PC-9 (cell line): ENCODE results near the gene ANKRD16.

ENCODE experiments used
- CTCF ChIP-seq: fragments of 200-600 bp; sonication (generic); conservative IDR thresholded peaks from 2 replicates; pipeline ENCODE4 v1.6.1; 2017; ENCODE audit warnings: mixed run types, antibody characterized with exemption, mild to moderate bottlenecking, moderate library complexity
- EZH2 ChIP-seq: fragments of 200-600 bp; sonication (generic); IDR thresholded peaks from 2 replicates; pipeline ENCODE4 v1.8.0; 2017; ENCODE audit warnings: antibody characterized with exemption, low read depth

GRCh38 chr10:5871596-5871995 lies 18.1 kb downstream of the ANKRD16 start:
- no peak for TF ChIP-seq CTCF
- no peak for TF ChIP-seq EZH2
